GM06990 (cell line): Measurements from ENCODE around the gene TNFAIP2.
"Not testable (repeated sequence)": the region's sequence is repeated elsewhere in the genome, so short reads cannot be mapped to it uniquely, and the experiment has no call there.

Experiments used
- DNase-seq: peaks from one replicate; pipeline ENCODE4 v3.0.0-alpha.2; 2011; ENCODE audit not compliant: insufficient read length; ENCODE audit errors: extremely low read depth
- H3K27me3 ChIP-seq: replicated peaks from 2 replicates; pipeline ENCODE4 v1.6.0; 2011; ENCODE audit warnings: low read length; ENCODE audit not compliant: control insufficient read depth, insufficient read depth
- H3K36me3 ChIP-seq: 2 replicates; pipeline ENCODE4 v1.5.1; 2011; ENCODE audit warnings: low read length; ENCODE audit not compliant: control insufficient read depth, insufficient read depth
- H3K4me3 ChIP-seq: replicated peaks from 2 replicates; pipeline ENCODE4 v1.5.1; 2011; ENCODE audit warnings: low read depth, mild to moderate bottlenecking, control low read depth, low read length
- CTCF ChIP-seq: IDR thresholded peaks from 2 replicates; pipeline ENCODE4 v1.5.1; 2011; ENCODE audit warnings: low read length, control low read depth, mild to moderate bottlenecking, inconsistent platforms; ENCODE audit not compliant: insufficient read depth, poor library complexity, severe bottlenecking

TNFAIP2 gene

GRCh38 chr14:103146141-103146709 is 23.0 kb downstream of the TNFAIP2 start:
- H3K36me3 ChIP-seq = no peaks in the 10 kb centered on the region
- no peaks in the 10 kb centered on the region for H3K27me3 ChIP-seq
- no peak for TF ChIP-seq CTCF
- no peak overlapping the region for H3K4me3 ChIP-seq
- DNase-seq = no peak

GRCh38 chr14:103149351-103150237 is 26.3 kb downstream of the TNFAIP2 start:
- TF ChIP-seq CTCF = no peak
- DNase-seq = no peak
- no peaks in the 10 kb centered on the region for H3K27me3 ChIP-seq
- H3K36me3 ChIP-seq = no peaks in the 10 kb centered on the region
- H3K4me3 ChIP-seq = no peak overlapping the region

GRCh38 chr14:103151270-103151945 is 28.1 kb downstream of the TNFAIP2 start:
- TF ChIP-seq CTCF = no peak
- Histone ChIP-seq H3K4me3 (no peak overlapping the region), H3K36me3 (no peaks in the 10 kb centered on the region), H3K27me3 (no peaks in the 10 kb centered on the region)
- DNase-seq = no peak

GRCh38 chr14:103155010-103155409 is 31.7 kb downstream of the TNFAIP2 start:
- H3K36me3 ChIP-seq = no peaks in the 10 kb centered on the region
- H3K27me3 ChIP-seq = no peaks in the 10 kb centered on the region
- no peak overlapping the region for H3K4me3 ChIP-seq
- TF ChIP-seq CTCF = no peak
- no peak for DNase-seq

- H3K4me3 ChIP-seq = not testable (repeated sequence)
Measured at GRCh38 chr14:103155416-103155815, 32.2 kb downstream of the TNFAIP2 start.

GRCh38 chr14:103155826-103156394 is 32.6 kb downstream of the TNFAIP2 start:
- TF ChIP-seq CTCF = no peak
- Histone ChIP-seq H3K36me3 (no peaks in the 10 kb centered on the region), H3K4me3 (no peak overlapping the region), H3K27me3 (no peaks in the 10 kb centered on the region)
- no peak for DNase-seq

More at GRCh38 chr14:103155416-103155815, 32.2 kb downstream of the TNFAIP2 start:
- not testable (repeated sequence) for H3K27me3 ChIP-seq, H3K36me3 ChIP-seq, DNase-seq
